Mucosa of gallbladder (tissue), 1 donor: ENCODE results near the gene WNT5A. TPM values are rescaled to one million over a fixed set of nuclear protein-coding genes. Genes with fewer than 3 reads are reported as not detected.
"Not testable (repeated sequence)": the region's sequence is repeated elsewhere in the genome, so short reads cannot be mapped to it uniquely, and the experiment has no call there.

Source experiments
- DNase-seq: peaks from one replicate; pipeline ENCODE4 v3.0.0-alpha.2; 2020; ENCODE audit warnings: low spot score
- total RNA-seq: library from RNA; stranded (reverse); gene quantifications from one replicate; pipeline ENCODE4 v1.2.1, GENCODE V29; 2021
- donor health status: DM: no; HTN: no; CAD: no.

The WNT5A gene
- total RNA-seq, 1 donor from 2014 or later, result 13.7 TPM

DNA sequence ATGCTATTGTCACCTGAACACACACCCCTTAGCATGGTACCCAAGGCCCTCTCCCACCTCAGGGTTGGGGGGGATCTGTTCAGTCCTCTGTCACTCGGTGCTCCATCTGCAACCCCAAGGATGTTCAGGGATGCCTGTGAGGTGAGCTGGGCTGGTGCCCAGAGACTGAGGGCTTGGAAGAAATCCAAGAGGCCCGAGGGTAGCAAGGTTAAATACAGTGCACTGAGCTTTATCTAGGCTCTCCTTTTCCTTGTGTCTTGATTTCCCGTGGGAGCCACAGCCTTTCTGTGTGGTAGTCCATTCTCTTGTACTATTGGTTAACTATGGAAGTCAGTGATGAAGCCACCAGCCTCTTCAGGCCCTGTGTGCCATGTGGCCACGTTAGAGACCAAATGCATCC is 18.7 kb upstream of the WNT5A start:
- no peak for DNase-seq

DNA sequence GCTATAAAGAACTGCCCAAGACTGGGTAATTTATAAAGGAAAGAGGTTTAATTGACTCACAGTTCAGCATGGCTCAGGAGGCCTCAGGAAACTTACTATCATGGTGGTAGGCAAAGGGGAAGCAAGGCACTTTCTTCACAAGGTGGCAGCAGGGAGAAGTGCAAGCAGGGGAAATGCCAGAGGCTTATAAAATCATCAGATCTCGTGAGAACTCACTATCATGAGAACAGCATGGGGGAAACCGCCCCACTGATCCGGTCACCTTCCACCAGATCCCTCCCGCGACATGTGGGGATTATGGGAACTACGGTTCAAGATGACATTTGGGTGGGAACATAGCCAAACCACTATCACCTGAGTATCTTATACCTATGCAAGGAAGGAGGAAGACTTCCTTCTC is 18.0 kb upstream of the WNT5A start:
- DNase-seq, result not testable (repeated sequence)

DNA sequence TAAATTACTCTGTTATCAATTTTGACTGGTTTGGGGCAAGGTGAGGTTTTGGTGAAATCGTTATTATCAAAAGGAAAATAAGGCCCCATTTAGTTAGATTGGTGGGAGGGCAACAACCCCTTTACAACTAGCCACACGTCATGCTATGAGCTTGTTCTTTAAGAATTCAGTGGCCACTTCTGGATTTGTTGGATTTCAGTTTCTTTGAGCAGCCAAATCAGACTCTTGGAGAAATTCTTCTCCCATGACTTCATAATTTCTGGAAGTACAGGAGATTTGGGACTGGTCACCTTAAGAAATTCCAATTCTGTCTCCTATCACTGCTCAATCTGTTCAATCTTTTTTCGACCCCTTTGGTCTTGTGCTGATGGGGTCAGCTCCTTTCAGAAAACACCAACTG is 14.8 kb upstream of the WNT5A start:
- no peak for DNase-seq

DNA sequence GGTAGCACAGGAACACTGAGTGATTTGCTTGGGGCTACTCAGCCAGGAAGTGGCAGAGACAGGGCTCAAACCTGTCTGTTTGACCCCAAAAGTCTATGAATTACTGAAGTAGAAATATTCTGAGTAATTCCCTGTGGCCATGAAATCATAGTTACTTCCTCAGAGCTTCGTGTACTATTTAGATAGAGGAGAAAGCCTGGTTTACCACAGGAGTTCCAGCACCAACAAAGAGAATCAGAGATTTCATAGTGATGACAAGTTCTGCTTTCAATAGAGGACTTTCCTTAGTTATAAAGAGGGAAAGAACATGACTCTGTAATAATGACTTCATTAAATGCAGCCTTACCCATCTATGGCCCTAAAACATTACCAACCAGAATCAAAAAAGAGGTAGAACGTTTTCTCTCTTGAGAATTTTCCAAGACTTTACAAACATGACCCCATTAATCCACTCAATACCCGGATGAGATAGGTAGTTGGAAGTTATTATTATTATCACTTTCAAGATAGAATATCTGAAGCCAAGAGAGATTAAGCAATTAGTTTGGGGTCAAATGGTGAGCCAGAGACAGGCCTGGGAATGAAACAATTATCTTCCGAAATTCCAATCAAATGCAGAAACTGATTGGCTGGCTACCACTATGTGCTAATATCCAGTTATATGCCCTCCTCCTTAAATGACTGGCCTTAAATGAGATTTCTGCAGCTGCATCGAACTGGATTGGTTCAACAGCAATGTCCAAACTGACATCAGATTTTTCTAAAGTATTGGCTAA is 13.6 kb upstream of the WNT5A start:
- DNase-seq, result no peak

DNA sequence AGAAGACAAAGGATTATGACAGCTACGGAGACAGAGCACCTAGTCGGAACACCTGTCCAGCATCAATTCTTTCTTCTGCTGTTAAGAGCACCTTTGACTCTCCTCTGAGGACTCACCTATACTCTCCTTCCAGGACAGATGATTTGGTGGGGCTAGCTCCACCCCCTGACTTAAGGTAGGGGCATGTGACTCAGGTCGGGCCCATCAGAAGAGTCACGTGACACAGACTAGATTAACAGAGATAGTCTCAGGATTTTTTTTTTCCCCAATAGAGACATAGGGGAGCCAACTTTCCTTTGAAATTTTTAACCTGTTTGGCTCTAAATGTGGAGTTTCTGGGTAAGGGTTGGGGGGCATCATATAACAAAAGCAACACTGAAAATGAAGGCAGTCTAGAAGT is 11.4 kb upstream of the WNT5A start:
- DNase-seq, result no peak

DNA sequence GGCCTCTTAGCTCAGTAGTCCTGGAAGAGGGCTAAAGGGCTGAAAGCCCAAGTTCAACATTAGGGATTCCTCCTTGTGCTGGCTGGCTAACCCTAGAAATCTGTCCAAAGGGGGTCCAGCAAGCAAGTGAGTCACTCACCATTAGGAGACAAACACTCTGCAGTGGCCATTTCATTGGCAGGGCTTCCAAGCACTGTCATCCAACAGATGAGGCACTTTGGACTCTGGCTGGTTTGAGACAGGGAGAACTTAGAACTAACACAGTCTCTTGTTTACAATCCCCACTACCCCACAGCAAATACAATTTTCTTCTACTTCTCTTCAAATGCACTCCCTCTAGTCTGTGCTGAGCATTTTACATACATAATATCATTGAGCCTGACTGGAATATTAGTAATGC is 10.1 kb upstream of the WNT5A start:
- no peak for DNase-seq

DNA sequence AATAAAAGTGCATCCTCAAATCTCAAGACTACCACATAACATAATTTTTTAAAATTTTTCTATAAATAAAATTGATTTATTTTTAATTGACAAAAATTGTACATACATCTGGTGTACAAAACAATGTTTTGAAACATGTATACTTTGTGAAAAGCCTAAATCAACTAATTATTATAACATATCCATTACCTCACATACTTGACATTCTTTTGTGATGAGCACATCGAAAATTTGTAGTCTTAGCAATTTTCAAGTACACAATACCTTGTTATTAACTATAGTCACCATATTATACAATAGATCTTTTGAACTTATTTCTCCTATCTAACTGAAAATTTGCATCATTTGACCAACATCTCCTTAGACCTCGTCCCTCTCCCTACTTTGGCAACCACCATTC is 7.9 kb upstream of the WNT5A start:
- DNase-seq, result no peak

DNA sequence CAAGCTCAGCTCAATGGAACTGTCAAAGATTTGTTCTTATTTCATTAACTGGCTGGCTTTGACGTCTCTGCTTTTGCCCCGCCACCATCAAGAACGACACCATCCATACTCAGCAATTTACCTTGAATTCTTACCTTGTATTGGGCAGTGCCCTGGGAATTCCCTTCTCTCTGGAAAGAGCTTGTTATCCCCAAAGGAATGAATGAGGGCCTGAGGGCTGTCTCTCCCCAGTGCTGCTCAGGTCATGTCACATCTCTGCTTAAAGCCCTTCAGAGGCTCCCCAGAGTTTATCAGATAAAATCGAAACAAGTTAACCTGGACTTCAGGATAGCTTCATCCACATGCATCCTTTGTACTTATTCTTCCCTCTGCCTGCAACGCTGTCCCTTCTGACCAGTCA is 5.9 kb upstream of the WNT5A start:
- DNase-seq, result no peak

DNA sequence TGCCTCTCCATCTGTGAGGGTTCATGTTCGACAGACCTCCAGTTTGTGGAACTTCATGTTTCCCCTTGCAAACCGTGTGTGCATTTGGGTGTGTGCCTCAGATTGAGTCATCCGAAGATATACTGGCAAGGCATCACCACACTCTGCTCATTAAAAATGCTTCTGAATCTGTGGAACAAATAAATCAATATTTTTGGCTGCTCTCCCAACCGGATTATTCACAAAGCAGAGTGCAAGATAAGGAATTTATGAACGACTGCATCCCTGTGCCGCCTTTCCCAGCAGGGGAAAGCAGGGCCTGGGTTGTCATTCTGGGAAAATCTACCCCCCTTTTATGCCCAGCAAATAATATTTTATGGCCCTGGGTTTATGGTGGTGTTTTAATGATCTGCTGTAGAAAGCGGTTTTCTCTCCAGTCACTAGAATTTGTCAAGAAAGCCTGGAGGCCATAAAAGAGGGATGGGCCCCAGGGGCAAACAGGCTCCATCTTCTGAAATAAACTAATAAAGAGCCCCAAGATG is 4.2 kb upstream of the WNT5A start:
- no peak for DNase-seq

DNA sequence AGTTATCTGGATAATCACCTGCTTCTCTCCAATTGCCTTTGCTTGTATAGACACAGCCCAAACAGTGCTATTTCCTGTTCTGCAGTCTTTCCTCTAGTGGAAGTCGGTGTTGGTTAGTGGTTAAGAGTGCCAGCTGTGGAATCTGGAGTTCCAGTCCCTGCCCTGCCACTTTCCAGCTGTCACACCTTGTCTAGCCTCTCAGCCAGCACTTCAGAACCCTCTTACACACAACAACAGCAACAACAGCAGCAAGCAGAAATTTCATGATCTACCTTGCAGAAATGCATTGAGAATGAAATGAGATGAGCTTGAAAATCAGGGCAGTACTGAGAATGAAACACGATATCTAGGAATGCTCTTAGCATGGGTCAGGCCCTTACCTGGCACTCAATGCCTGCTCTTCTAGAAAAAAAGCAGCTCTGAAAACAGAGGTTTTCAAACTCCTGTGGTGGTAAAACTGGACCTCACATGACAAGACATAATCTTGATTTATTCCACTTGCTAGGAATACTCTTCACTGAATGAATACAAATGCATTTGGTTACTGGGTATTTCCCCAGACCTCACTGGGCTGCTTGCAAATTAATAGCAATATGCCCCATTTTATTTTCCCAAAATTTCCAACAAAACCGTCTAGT is 3.3 kb upstream of the WNT5A start:
- DNase-seq, result no peak

DNA sequence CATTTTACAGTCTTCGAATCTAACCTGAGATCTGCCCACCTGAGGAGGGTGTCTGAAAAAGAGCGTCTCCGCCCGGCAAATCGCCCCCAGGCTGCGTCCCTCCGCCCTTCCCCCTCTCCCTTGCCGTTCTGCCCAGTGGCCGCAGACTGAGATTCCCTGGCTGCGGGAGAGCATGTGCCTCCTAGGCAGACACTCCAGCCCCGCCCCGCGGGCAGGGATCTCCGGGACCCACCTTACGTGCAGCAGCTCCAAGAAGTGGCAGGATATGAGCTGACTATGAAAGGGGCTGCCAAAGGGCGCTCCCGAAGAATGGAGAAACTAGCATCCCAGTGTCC is 2.7 kb upstream of the WNT5A start:
- no peak for DNase-seq

DNA sequence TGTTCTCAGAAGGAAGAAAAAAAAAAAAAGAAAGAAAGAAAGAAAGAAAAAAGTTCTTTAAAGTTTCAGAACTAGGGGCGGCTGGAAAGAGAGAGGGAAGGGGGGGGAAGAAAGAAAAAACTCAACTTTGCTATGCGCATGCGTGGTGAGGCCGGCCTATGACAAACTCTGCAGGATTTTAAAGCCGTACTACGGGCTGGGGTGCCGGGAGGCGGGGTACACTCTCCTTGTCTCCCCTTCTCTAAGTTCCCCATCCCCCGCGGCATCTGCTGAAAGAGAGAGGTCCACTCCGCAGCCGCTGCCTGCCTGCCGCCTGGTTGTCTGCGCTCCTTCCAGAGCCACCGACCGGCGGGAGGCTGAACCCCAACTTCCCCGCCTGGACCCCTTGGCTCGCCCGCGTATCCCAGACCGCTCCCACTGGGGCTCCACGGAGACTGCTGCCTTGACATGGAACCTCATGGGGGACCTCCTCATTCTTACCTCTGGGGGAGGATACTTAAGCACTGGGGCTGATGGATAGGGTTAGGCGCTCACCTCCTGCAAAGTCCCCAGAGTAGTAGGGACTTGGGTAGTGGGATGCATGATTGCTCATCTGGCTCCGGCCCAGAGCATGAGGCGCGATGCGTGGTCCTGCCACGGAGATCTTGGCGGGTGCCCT is 1.4 kb upstream of the WNT5A start:
- peak; percentile 71 for DNase-seq

DNA sequence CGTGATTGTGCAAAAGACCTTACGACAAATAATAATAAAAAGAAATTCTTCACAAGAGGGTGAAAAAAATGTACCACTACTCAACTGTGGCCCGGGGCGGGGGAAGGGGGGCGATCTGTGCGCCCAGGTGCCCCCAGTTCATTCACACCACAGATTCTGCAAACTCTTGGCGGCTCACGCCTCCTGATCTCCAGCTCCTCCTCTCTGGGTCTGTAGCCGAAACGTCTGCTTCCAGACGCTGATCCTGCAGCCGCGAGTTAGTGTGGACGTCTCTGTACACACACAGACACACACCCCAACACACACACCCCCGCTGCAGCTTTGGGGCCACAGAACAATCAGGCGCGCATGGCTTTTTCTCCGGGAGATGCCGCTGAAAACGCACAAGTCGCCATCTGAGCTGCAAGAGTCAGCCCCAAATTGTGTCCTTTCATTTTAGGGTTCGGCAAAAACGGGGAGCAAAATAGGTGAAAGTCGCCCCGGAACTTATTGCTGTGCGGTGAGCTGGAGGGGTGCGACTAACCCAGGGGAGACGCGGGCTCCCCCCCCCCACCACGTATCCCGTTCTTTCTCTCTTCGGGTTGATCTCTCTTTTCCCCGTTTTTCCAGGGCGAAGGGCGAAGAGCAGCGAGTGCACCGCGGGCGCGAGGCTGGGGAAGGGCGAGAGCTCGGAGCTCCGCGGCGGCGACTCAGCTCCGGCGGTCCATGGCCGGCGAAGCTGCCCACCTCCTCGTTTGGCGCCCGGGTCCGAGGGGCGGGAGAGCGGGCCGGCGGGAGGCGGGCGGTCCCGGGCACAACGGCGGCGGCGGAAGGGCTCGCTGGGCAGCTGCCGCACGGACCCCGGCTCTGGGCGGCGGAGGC is 505 bp upstream of the WNT5A start:
- no peak for DNase-seq

DNA sequence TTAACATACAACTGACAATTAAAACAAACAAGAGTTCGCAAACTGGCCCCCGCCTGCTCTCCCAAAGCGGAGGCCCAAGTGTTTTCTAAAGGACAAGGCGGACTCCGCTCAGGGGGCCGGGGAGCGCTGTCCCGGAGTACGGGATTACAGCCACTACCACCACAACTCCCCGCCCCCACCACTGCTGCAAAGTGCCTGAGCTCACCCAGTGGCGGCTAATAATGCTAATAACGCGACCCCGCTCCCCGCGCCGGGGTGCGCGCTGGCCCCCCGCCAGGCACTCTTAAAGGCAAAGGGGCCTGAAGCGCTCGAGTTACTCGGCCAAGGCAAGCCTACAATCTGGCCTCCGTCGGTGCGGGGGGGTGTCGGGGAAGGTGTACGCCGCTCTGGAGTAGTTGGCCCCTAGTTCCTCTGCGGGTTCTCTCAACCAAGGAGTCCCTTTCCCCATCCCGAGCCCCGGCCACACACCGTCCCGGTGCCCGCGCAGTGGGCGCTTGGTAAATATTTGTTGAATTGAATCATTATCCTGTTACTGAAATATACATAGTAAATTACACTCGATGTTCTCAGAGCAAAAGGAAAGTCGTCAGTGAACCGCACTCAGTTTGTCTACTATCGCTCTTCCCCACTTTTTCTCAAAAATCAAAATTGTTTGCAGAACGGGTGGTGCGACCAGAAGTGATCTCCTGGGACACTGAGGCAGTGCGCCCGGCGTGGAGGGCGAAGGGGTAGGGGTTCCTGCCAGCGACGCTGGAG is 827 bp downstream of the WNT5A start:
- DNase-seq, result peak; percentile 47

DNA sequence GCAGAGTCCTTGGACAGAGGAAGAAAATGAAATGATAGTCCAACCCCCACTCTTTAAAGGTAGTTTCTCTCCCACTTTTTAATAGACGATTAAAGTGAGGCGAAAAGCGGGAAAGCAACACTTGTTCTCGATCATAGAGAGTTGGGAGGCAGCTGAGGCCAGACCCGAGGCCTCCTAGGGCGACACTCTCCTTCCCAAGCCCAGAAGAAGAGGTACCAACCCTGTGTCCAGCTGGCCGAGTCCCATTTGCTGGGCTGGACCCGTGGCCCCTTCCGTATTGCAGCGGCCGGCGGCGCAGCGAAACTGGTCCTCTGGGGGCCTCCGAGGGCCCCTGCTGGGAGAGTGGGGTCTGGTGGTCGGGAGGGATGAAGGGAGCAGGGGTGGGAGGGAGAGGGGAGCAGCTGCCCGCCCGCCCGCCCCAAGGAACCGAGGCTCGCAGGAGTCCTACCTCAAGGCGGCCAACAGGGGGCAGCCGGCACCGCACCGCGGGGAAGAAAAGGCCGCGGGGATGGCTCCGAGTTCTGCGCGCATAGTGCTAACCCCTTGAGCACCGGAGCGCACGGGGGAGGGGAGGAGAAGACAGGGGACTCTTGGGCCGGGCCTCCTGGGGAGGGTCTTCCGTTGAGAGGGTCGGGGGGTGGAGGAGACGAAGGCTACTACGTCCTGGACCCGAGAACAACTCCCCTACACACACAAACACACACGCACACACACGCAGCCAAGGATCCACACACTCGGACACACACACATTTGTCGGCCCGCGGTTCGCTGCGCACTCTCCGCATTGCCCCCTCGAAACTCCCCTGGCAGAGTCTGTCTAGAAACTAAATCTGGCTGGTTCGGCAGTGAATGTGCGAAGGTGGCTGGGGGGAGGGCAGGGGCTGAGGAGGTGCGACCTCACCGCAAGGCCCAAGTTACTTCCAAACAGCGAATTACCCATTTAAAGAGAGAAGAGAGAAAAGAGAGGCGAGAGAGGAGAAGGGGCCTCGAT is 2.0 kb downstream of the WNT5A start:
- peak; percentile 68 for DNase-seq

DNA sequence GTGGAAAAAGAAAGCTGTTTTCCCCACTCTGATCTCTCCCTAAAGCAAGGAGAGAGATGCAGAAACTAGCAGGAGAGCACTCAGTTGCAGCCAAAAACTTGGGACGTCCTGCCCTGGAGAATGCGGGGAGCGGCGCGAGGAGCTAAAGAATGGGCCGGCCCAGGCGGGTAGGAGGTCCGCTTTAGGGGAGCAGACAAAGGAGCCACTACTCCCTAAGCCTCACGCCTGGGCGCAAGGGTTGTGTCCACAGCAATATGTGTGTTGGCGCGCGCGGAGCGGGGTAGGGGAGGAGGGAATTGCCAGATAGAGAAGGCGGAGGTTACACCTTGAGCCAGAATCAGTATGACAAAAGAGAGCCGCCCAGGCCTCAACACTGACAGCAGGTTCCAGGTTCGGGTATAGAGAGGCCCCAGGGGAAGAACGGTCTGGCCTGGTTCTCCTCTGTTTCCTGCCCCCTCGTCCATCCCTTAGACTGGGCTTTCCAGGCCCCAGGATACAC is 2.9 kb downstream of the WNT5A start:
- no peak for DNase-seq

DNA sequence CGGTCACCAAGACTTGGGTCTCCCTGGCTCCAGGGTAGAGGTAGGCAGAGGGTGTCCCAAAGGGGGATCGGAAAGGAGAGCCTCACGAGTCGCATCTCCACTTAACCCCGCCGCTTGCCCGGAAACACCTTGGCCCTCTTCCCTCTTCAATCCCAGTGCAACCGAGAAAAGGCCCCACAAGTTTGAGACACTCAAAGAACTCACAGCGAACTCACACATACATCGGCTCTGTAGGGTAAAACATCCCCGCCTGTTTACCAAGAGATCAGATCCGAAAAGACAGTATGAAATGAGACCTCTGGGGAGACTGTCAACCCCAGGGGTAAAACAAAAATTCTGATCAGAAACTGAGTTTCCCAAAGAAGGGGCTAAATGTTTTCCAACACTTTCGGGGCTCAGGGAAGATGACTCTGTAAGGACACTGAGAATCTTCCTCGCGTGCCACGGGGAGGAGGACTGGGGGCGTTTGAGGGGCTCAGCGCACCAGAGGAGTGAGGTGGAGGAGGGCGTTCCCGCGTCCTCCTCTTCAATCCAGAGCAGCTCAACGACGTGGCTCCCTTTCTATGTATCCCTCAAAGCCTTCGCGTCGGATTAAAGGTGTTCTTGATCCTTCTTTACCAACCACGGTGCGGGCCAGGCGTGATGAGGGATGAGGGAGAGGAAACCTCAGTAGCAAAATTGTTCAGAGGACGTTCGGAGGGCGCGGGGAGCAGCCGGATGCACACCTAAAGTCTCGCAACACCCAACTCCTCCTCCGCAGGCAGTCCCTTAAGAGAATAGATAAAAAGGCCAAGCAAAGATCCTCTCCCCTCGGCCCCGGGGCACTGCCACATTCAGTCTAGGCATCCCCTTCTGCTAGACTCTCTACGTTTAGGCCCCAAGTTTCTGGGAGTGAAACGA is 3.7 kb downstream of the WNT5A start:
- DNase-seq, result no peak

DNA sequence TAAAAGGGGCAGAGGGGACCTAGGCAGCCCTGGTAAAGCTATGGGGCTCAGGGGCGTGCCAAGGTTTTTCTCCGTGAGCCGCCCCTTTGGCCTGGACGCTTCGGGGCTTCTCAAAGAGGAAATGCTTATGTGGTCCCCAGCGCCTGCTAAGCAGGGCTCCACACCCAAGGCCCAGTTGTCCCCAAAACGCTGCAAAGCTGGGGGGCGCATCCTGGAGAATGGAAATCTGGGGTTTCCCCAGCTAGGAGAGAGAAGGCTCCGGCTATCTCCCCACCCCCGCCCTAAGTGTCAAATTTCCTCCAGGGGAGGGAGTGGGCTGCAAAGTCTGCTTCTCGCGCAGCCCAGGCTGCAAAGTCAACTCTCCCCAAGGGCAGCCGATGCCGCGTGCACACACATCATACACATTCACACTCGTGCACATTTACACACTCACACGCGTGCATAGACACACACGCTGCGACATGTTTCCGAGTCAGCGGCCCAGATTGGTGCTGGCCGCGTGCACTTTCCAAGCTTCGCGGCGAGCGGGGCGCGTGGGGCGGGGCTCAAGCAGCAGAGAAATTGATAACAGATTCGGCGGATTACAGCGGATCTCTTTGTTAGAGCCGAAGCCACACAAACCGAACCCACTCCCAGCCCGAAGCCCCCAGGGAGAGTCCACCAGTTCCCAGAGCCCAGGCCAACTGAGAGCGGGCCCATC is 4.5 kb downstream of the WNT5A start:
- DNase-seq, result no peak
